ENCODE results near the gene EXOC1L.

The EXOC1L gene

GRCh38 chr4:55791666-55792065, 27.9 kb upstream of the EXOC1L start:
- no peak for DNase-seq
- no peak overlapping the region for H3K4me3 ChIP-seq
- H3K9me3 ChIP-seq, result no peaks in the 10 kb centered on the region
- peaks cover 0 to 6% (median 0%) of the 10 kb centered on the region in 4 donors for H3K4me1 ChIP-seq
- no peak overlapping the region for H3K27ac ChIP-seq
- intact Hi-C loops (cut with DNase I; ENCODE audit: low total_unique reads), result no loop called here
- H3K36me3 ChIP-seq, result no peaks in the 10 kb centered on the region
- peaks cover 3 to 18% of the 10 kb centered on the region in 2 donors for H3K27me3 ChIP-seq
- no peak for TF ChIP-seq CTCF (IDR thresholded peaks at IDR 0.05)

- H3K9me3 ChIP-seq, result no peaks in the 10 kb centered on the region
- H3K27me3 ChIP-seq, result peaks cover 3 to 18% of the 10 kb centered on the region in 2 donors
- peaks cover 0 to 6% (median 0%) of the 10 kb centered on the region in 4 donors for H3K4me1 ChIP-seq
- TF ChIP-seq CTCF (IDR thresholded peaks at IDR 0.05), result no peak
- no peak overlapping the region for H3K27ac ChIP-seq
- peak overlapping the region; percentile 10 to 28 for H3K4me3 ChIP-seq
- intact Hi-C loops (cut with DNase I; ENCODE audit: low total_unique reads), result no loop called here
- DNase-seq, result no peak
- no peaks in the 10 kb centered on the region for H3K36me3 ChIP-seq
Observed at GRCh38 chr4:55793479-55793878, 26.1 kb upstream of the EXOC1L start.

- H3K9me3 ChIP-seq, result no peaks in the 10 kb centered on the region
- H3K27me3 ChIP-seq, result peaks cover 3 to 18% of the 10 kb centered on the region in 2 donors
- peaks cover 0 to 6% (median 0%) of the 10 kb centered on the region in 4 donors for H3K4me1 ChIP-seq
- DNase-seq, result no peak
- H3K36me3 ChIP-seq, result no peaks in the 10 kb centered on the region
- TF ChIP-seq CTCF (IDR thresholded peaks at IDR 0.05), result no peak
- H3K4me3 ChIP-seq, result no peak overlapping the region
- intact Hi-C loops (cut with DNase I; ENCODE audit: low total_unique reads), result no loop called here
- no peak overlapping the region for H3K27ac ChIP-seq
Observed at GRCh38 chr4:55794053-55794452, 25.5 kb upstream of the EXOC1L start.

GRCh38 chr4:55795341-55795740, 24.2 kb upstream of the EXOC1L start:
- no peak for TF ChIP-seq CTCF (IDR thresholded peaks at IDR 0.05)
- Histone ChIP-seq H3K27ac (no peak overlapping the region), H3K27me3 (peaks cover 3 to 18% of the 10 kb centered on the region in 2 donors), H3K9me3 (no peaks in the 10 kb centered on the region), H3K36me3 (no peaks in the 10 kb centered on the region), H3K4me3 (no peak overlapping the region), H3K4me1 (peaks cover 0 to 6% (median 0%) of the 10 kb centered on the region in 4 donors)
- intact Hi-C loops (cut with DNase I; ENCODE audit: low total_unique reads), result no loop called here
- DNase-seq, result no peak

- intact Hi-C loops (cut with DNase I; ENCODE audit: low total_unique reads), result no loop called here
- Histone ChIP-seq H3K27ac (no peak overlapping the region), H3K9me3 (no peaks in the 10 kb centered on the region), H3K27me3 (no peaks in the 10 kb centered on the region), H3K36me3 (no peaks in the 10 kb centered on the region), H3K4me3 (no peak overlapping the region), H3K4me1 (no peaks in the 10 kb centered on the region)
- no peak for TF ChIP-seq CTCF (IDR thresholded peaks at IDR 0.05)
- no peak for DNase-seq
Observed at GRCh38 chr4:55801498-55801897, 18.1 kb upstream of the EXOC1L start.

- Histone ChIP-seq H3K9me3 (no peaks in the 10 kb centered on the region), H3K27me3 (no peaks in the 10 kb centered on the region), H3K4me3 (no peak overlapping the region), H3K36me3 (no peaks in the 10 kb centered on the region), H3K27ac (no peak overlapping the region), H3K4me1 (no peaks in the 10 kb centered on the region)
- TF ChIP-seq CTCF (IDR thresholded peaks at IDR 0.05), result no peak
- intact Hi-C loops (cut with DNase I; ENCODE audit: low total_unique reads), result no loop called here
- no peak for DNase-seq
Observed at GRCh38 chr4:55807556-55807955, 12.0 kb upstream of the EXOC1L start.
